Amygdala (tissue), 56 donors: Measurements from ENCODE around the gene PRM3.

Source experiments
- DNase-seq, 56 donors: peaks; one replicate each; lab custom pipeline; 2025; lab: John Stamatoyannopoulos, UW

PRM3 gene

GRCh38 chr16:11250091-11250785, 23.2 kb downstream of the PRM3 start:
- DNase-seq: no peak

- DNase-seq: no peak
Observed at GRCh38 chr16:11249233-11250061, 24.0 kb downstream of the PRM3 start.

GRCh38 chr16:11248133-11248532, 25.3 kb downstream of the PRM3 start:
- DNase-seq: no peak

- DNase-seq: no peak
Observed at GRCh38 chr16:11245988-11246387, 27.4 kb downstream of the PRM3 start.

GRCh38 chr16:11245222-11245737, 28.1 kb downstream of the PRM3 start:
- DNase-seq: no peak

GRCh38 chr16:11242658-11243057, 30.8 kb downstream of the PRM3 start:
- DNase-seq: no peak

GRCh38 chr16:11241480-11242204, 31.8 kb downstream of the PRM3 start:
- DNase-seq: no peak

GRCh38 chr16:11240636-11241473, 32.6 kb downstream of the PRM3 start:
- DNase-seq: no peak

- DNase-seq: no peak
Observed at GRCh38 chr16:11239644-11240632, 33.5 kb downstream of the PRM3 start.

GRCh38 chr16:11238272-11239202, 34.9 kb downstream of the PRM3 start:
- no peak for DNase-seq

GRCh38 chr16:11236461-11237254, 36.8 kb downstream of the PRM3 start:
- no peak for DNase-seq

- DNase-seq: no peak
Observed at GRCh38 chr16:11235703-11235991, 37.8 kb downstream of the PRM3 start.

- no peak for DNase-seq
Observed at GRCh38 chr16:11234884-11235702, 38.3 kb downstream of the PRM3 start.

- DNase-seq: no peak
Observed at GRCh38 chr16:11233727-11234376, 39.6 kb downstream of the PRM3 start.

- DNase-seq: peak in 5 of 56 donors; percentile 8 to 27 (median 14)
Observed at GRCh38 chr16:11232852-11233726, 40.3 kb downstream of the PRM3 start.
